ENCODE measurements around the gene ZFP36L1. TPM values are rescaled to one million over a fixed set of nuclear protein-coding genes. Genes with fewer than 3 reads are reported as not detected.
A peak's percentile ranks its signal among the peaks of the same experiment; 100 is the strongest.
"Not testable (repeated sequence)": the region's sequence is repeated elsewhere in the genome, so short reads cannot be mapped to it uniquely, and the experiment has no call there.

Gene ZFP36L1
- total and polyA plus RNA-seq, 2 donors (not counting 3 experiments of a cell fraction or from before 2014, with no cell fraction given), result 46.0 to 89.6 TPM

GRCh38 chr14:68763843-68764242 is 29.0 kb downstream of the ZFP36L1 start:
- BruUV-seq (replicated peaks), result not testable (repeated sequence)

GRCh38 chr14:68762953-68763764 is 29.7 kb downstream of the ZFP36L1 start:
- Histone ChIP-seq H3K4me2 (ENCODE audit: insufficient read depth, low read length) (no peak overlapping the region), H4K20me1 (replicated peaks; ENCODE audit: control insufficient read depth, extremely low read depth, insufficient read depth, low read length) (no peaks in the 10 kb centered on the region), H3K79me2 (ENCODE audit: control insufficient read depth, insufficient read depth, low read length) (no peaks in the 10 kb centered on the region), H3K4me1 (ENCODE audit: control insufficient read depth, extremely low read depth, insufficient read depth, low read length) (peaks cover 28% of the 10 kb centered on the region), H3K9me3 (replicated peaks; ENCODE audit: control insufficient read depth, insufficient read depth, low read length) (no peaks in the 10 kb centered on the region), H3K36me3 (ENCODE audit: control insufficient read depth in 2 of 2, extremely low read depth in 1 of 2, insufficient read depth in 2 of 2, low read length in 2 of 2) (no peaks in the 10 kb centered on the region), H3K27me3 (ENCODE audit: control insufficient read depth in 2 of 2, insufficient read depth in 2 of 2, low read length in 2 of 2) (no peaks in the 10 kb centered on the region), H3K9ac (replicated peaks; ENCODE audit: extremely low read depth, insufficient read depth, low read length) (no peak overlapping the region), H2AFZ (ENCODE audit: low read depth, low read length) (peak overlapping the region; percentile 72), H3K9me1 (replicated peaks; ENCODE audit: control insufficient read depth, extremely low read depth, insufficient read depth, low read length) (no peaks in the 10 kb centered on the region), H3K4me3 (replicated peaks in 1 of 3; ENCODE audit: insufficient read depth in 1 of 3, low read depth in 1 of 3, low read length in 3 of 3) (no peak overlapping the region), H3K27ac (ENCODE audit: insufficient read depth, low read depth, low read length) (no peak overlapping the region)
- dilution Hi-C loops (cut with MboI; ENCODE audit: extremely low pct_ligation_motif_present, low sequenced_read_pairs) (no loop called here), intact Hi-C loops (cut with micrococcal nuclease) (loop anchor here (2.0 kb wide), 2 partner anchors 28 to 68 kb away; no protein-coding TSS in a partner anchor)
- no peak for TF ChIP-seq FOS (IDR thresholded peaks at IDR 0.05; ENCODE audit: borderline replicate concordance, insufficient read depth, low read length)
- peak; percentile 41 for TF ChIP-seq POLR2AphosphoS5 (IDR thresholded peaks at IDR 0.05; ENCODE audit: insufficient read depth, low read depth, low read length)
- peak; percentile 95 for TF ChIP-seq GATA2 (IDR thresholded peaks at IDR 0.05; ENCODE audit: insufficient read depth, insufficient read length, low read depth, low read length)
- peak; percentile 35 for TF ChIP-seq POLR2A (IDR thresholded peaks at IDR 0.05; ENCODE audit: low read depth, low read length)
- FAIRE-seq (peak; percentile 93), DNase-seq (ENCODE audit: low read depth, low spot score) (peak; percentile 92)
- ChIA-PET POLR2A (interaction anchor here (0.6 to 1.7 kb wide), 7 partner anchors 8 to 385 kb away, joined by 3 to 16 read pairs (median 5); partner anchors contain the start of gene ZFP36L1), CTCF (interaction anchor here (0.8 to 2.7 kb wide), 16 partner anchors 9 to 829 kb away, joined by 3 to 18 read pairs (median 4); partner anchors contain the start of gene ZFP36L1)
- no TSS peak for BruUV-seq (replicated peaks)

More at GRCh38 chr14:68763843-68764242, 29.0 kb downstream of the ZFP36L1 start:
- H3K9me1 ChIP-seq (replicated peaks; ENCODE audit: control insufficient read depth, extremely low read depth, insufficient read depth, low read length); H3K79me2 ChIP-seq (ENCODE audit: control insufficient read depth, insufficient read depth, low read length); H4K20me1 ChIP-seq (replicated peaks; ENCODE audit: control insufficient read depth, extremely low read depth, insufficient read depth, low read length); H3K9me3 ChIP-seq (replicated peaks; ENCODE audit: control insufficient read depth, insufficient read depth, low read length); H3K4me3 ChIP-seq (replicated peaks in 1 of 3; ENCODE audit: insufficient read depth in 1 of 3, low read depth in 1 of 3, low read length in 3 of 3); DNase-seq (ENCODE audit: low read depth, low spot score); H3K36me3 ChIP-seq (ENCODE audit: control insufficient read depth in 2 of 2, extremely low read depth in 1 of 2, insufficient read depth in 2 of 2, low read length in 2 of 2); H3K9ac ChIP-seq (replicated peaks; ENCODE audit: extremely low read depth, insufficient read depth, low read length); FAIRE-seq; H3K27ac ChIP-seq (ENCODE audit: insufficient read depth, low read depth, low read length); dilution Hi-C loops (cut with MboI; ENCODE audit: extremely low pct_ligation_motif_present, low sequenced_read_pairs); H3K4me2 ChIP-seq (ENCODE audit: insufficient read depth, low read length); H3K27me3 ChIP-seq (ENCODE audit: control insufficient read depth in 2 of 2, insufficient read depth in 2 of 2, low read length in 2 of 2); H2AFZ ChIP-seq (ENCODE audit: low read depth, low read length): not testable (repeated sequence)
- CTCF ChIA-PET, result interaction anchor here (1.3 to 2.7 kb wide), 7 partner anchors 8 to 820 kb away, joined by 3 to 18 read pairs (median 6); no protein-coding TSS in a partner anchor
- POLR2A ChIA-PET, result interaction anchor here (1.5 to 1.7 kb wide), 3 partner anchors 8 to 29 kb away, joined by 5 to 16 read pairs (median 9); partner anchors contain the start of gene ZFP36L1
- H3K4me1 ChIP-seq (ENCODE audit: control insufficient read depth, extremely low read depth, insufficient read depth, low read length), result peaks cover 28% of the 10 kb centered on the region
- intact Hi-C loops (cut with micrococcal nuclease), result loop anchor here (2.0 kb wide), 2 partner anchors 29 to 69 kb away; no protein-coding TSS in a partner anchor

Data from endothelial cell of umbilical vein (primary cell).